Activated CD4-positive, alpha-beta T cell treated with anti-CD3 and anti-CD28 coated beads, Interleukin-2, Interleukin-4, amounts not matched to agents 100 ng/mL and 50 ng/mL, durations not matched to agents 16 hours and 8 hours (primary cell): Measurements from ENCODE around the gene NOMO2.
"Not testable (repeated sequence)": the region's sequence is repeated elsewhere in the genome, so short reads cannot be mapped to it uniquely, and the experiment has no call there.

Experiments
- DNase-seq: peaks from one replicate; pipeline ENCODE4 v3.0.0-alpha.2; 2020; ENCODE audit warnings: low spot score

The NOMO2 gene

GRCh38 chr16:18561727-18562314, at the start of gene NOMO2:
Gene NOMO2, minus strand, starts transcription at chr16:18562097. Its CDS starts 57 bp downstream, at chr16:18562040.
- peak; percentile 97 for DNase-seq

GRCh38 chr16:18610147-18610803, 48.4 kb upstream of the NOMO2 start:
- DNase-seq, result not testable (repeated sequence)

- not testable (repeated sequence) for DNase-seq
These were observed 46.4 kb upstream of the NOMO2 start for GRCh38 chr16:18608271-18608670.

- not testable (repeated sequence) for DNase-seq
These were observed 41.8 kb upstream of the NOMO2 start for GRCh38 chr16:18603572-18604246.

- not testable (repeated sequence) for DNase-seq
These were observed 36.7 kb upstream of the NOMO2 start for GRCh38 chr16:18598582-18598981.

- not testable (repeated sequence) for DNase-seq
These were observed 35.8 kb upstream of the NOMO2 start for GRCh38 chr16:18597734-18598133.

GRCh38 chr16:18597319-18597718, 35.4 kb upstream of the NOMO2 start:
- not testable (repeated sequence) for DNase-seq

GRCh38 chr16:18595796-18596195, 33.9 kb upstream of the NOMO2 start:
- not testable (repeated sequence) for DNase-seq

- peak; percentile 5 for DNase-seq
These were observed 33.0 kb upstream of the NOMO2 start for GRCh38 chr16:18594880-18595279.

- DNase-seq, result not testable (repeated sequence)
These were observed 32.0 kb upstream of the NOMO2 start for GRCh38 chr16:18593904-18594303.

GRCh38 chr16:18592982-18593381, 31.1 kb upstream of the NOMO2 start:
- DNase-seq, result not testable (repeated sequence)

- peak; percentile 32 for DNase-seq
These were observed 30.0 kb upstream of the NOMO2 start for GRCh38 chr16:18591908-18592307.

- DNase-seq, result not testable (repeated sequence)
These were observed 29.5 kb upstream of the NOMO2 start for GRCh38 chr16:18591441-18591840.

- DNase-seq, result not testable (repeated sequence)
These were observed 27.9 kb upstream of the NOMO2 start for GRCh38 chr16:18589806-18590205.

- DNase-seq, result not testable (repeated sequence)
These were observed 25.0 kb upstream of the NOMO2 start for GRCh38 chr16:18586560-18587540.

GRCh38 chr16:18585789-18586188, 23.9 kb upstream of the NOMO2 start:
- not testable (repeated sequence) for DNase-seq

GRCh38 chr16:18582902-18583301, 21.0 kb upstream of the NOMO2 start:
- no peak for DNase-seq

GRCh38 chr16:18580396-18580795, 18.5 kb upstream of the NOMO2 start:
- not testable (repeated sequence) for DNase-seq

GRCh38 chr16:18579261-18579660, 17.4 kb upstream of the NOMO2 start:
- DNase-seq, result not testable (repeated sequence)

GRCh38 chr16:18577942-18578341, 16.0 kb upstream of the NOMO2 start:
- not testable (repeated sequence) for DNase-seq

- not testable (repeated sequence) for DNase-seq
These were observed 14.0 kb upstream of the NOMO2 start for GRCh38 chr16:18575945-18576344.
